ENCODE results near the gene SMIM21.
A peak's percentile ranks its signal among the peaks of the same experiment; 100 is the strongest.

The SMIM21 gene

DNA sequence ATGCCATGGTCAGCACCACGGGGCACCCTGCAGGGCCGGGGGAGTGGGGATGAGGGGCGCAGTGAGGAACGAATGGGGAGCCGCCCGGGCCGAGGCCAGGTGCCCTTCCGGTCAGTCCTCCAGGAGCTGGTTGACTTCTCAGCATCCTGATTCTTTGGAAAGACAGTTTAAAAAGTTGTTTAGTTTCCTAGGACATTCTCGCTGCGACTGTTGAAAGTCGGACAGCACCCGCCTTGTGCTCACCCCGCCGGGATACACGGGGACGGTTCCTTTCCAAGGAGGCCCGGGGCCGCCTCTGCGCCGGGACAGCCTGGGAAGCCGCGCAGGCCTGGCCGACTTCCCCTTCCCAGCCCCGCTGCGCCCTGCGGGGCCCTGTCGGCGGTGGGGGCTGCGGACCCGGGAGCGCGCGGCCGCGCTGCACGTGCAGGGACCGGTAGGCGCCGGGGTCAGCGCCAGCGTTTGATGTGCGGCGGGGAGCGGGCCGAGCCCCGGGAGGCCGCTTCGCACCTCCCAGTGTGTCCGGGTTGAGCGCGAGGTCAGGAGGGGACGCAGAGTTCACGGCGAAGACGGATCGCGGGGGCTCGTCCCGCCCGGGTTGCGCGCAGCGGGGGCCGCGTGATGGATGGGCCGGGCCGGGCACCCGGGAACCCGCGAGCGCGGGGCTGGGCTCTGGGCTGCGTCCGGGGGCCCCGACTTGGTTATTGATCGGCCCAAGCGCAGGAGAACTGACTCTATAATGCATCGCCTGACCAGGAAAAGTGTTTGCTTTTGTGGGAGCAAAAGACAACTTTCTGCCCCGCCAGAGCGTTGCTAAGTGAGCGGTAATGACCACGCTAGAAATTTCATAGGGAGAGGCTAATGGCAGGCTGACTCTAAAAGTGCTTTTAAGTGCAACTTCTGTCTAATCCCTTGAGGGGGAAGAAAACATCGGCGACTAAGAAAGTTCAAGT lies 28.0 kb upstream of the SMIM21 start:
- no peak overlapping the region for H3K9ac ChIP-seq (ENCODE audit: low read depth, low read length)
- peaks cover 37% of the 10 kb centered on the region for H3K27me3 ChIP-seq (ENCODE audit: control insufficient read depth, insufficient read depth, low read length)
- H3K36me3 ChIP-seq (ENCODE audit: control insufficient read depth, insufficient read depth, low read length): no peaks in the 10 kb centered on the region
- no peaks in the 10 kb centered on the region for H3K9me3 ChIP-seq (ENCODE audit: control insufficient read depth, insufficient read depth, low read length)
- no peaks in the 10 kb centered on the region for H3K4me1 ChIP-seq (ENCODE audit: control insufficient read depth, insufficient read depth, low read length)
- peak overlapping the region; percentile 47 for H3K4me3 ChIP-seq (ENCODE audit: low read depth, low read length)

DNA sequence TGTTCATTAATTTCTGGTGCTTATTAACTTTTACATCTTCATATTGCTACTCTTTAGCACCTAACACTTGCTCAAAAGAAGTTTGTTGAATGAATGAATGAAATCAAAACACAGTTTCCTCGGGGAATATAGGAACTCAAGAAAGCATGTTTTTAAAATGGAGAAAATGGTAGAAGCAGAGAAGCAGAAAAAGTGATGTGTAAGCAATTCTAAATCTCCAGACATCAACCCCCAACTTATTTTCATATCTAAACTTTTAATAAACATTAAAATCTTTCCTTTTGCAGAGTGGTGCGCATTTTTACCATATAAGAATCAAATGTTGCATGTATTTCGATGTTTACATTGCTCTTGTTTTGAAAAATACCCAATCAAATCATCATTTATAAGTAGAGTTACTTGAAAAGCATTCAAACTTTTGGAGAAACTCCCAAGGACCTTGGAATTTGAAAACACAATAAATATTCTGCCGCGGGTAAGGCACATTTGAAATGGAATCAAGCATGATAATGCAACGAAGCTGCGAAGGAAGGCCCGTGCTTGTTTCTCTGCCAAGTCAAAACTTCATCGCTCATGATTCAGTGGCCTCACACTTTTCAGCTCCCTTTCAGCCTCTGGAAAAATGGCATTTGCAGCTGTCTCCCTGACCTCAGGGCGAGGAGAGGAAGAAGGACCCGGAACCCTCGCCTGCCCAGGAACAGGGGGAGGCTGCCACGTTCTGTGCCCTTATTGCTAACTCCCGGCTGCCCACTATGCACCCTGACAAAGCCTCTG lies 26.7 kb upstream of the SMIM21 start:
- H3K9ac ChIP-seq (ENCODE audit: low read depth, low read length): no peak overlapping the region
- H3K4me1 ChIP-seq (ENCODE audit: control insufficient read depth, insufficient read depth, low read length): no peaks in the 10 kb centered on the region
- no peak overlapping the region for H3K4me3 ChIP-seq (ENCODE audit: low read depth, low read length)
- no peaks in the 10 kb centered on the region for H3K36me3 ChIP-seq (ENCODE audit: control insufficient read depth, insufficient read depth, low read length)
- H3K9me3 ChIP-seq (ENCODE audit: control insufficient read depth, insufficient read depth, low read length): no peaks in the 10 kb centered on the region
- peaks cover 37% of the 10 kb centered on the region for H3K27me3 ChIP-seq (ENCODE audit: control insufficient read depth, insufficient read depth, low read length)

DNA sequence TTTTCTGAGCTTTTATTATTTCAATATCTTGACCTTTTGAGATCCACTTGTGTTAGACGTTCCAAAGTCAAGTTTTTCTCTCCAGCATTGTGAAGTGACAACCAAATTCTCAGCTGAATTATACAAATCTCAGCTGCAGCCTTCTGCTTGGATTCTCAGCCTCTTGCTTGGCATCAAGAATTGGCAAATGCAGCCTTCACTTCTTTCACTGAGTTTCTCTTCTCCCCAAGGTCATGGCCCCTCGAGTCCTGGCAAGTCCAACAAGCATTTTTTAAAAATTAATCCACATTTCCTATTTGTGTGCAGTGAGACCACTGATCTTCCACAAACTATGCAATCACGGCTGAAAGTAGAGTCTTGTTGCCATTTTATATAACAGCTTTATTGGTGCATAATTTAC lies 23.4 kb upstream of the SMIM21 start:
- Histone ChIP-seq H3K9me3 (ENCODE audit: control insufficient read depth, insufficient read depth, low read length) (no peaks in the 10 kb centered on the region), H3K4me1 (ENCODE audit: control insufficient read depth, insufficient read depth, low read length) (no peaks in the 10 kb centered on the region), H3K36me3 (ENCODE audit: control insufficient read depth, insufficient read depth, low read length) (no peaks in the 10 kb centered on the region), H3K27me3 (ENCODE audit: control insufficient read depth, insufficient read depth, low read length) (peaks cover 20% of the 10 kb centered on the region), H3K4me3 (ENCODE audit: low read depth, low read length) (no peak overlapping the region), H3K9ac (ENCODE audit: low read depth, low read length) (no peak overlapping the region)

DNA sequence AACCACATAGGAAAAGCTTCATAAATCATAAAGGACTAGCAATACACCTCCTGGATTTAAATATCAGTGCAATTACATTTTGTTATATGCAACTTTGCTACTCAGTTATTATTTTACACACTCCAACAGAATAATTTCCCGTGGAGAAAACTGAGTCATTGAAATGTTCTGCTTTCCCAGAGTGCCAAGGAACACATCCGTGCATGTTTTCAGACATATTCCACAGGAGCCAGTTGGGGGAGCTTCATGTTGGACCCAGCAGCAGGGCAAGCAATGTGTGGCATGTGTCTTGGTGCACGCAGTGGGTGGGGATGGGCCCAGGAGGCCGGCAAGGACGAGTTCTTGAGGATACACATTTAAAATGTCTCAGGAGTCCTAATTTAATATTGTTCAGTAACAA lies 14.4 kb upstream of the SMIM21 start:
- no peaks in the 10 kb centered on the region for H3K27me3 ChIP-seq (ENCODE audit: control insufficient read depth, insufficient read depth, low read length)
- no peaks in the 10 kb centered on the region for H3K36me3 ChIP-seq (ENCODE audit: control insufficient read depth, insufficient read depth, low read length)
- no peaks in the 10 kb centered on the region for H3K9me3 ChIP-seq (ENCODE audit: control insufficient read depth, insufficient read depth, low read length)
- H3K9ac ChIP-seq (ENCODE audit: low read depth, low read length): no peak overlapping the region
- no peaks in the 10 kb centered on the region for H3K4me1 ChIP-seq (ENCODE audit: control insufficient read depth, insufficient read depth, low read length)
- no peak overlapping the region for H3K4me3 ChIP-seq (ENCODE audit: low read depth, low read length)

DNA sequence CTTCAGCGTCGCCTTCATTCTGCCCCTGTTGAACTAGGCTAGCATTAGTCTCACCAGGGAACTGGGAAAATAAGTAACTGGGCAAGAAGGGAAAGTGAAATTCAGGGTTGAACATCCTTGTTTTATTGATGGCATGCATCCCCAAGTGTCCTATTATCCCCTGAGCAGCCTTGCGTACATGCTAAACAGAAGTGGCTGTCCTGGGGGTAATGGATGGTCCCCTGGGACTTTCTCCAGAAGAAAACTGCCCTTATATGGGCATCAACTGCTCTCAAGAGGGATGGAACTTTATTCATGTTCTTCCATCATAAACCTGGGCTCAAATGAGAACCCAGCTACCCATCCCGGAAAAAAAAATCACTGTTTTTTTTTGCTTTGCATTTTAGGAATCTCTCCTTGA lies 11.8 kb upstream of the SMIM21 start:
- Histone ChIP-seq H3K27me3 (ENCODE audit: control insufficient read depth, insufficient read depth, low read length) (no peaks in the 10 kb centered on the region), H3K9me3 (ENCODE audit: control insufficient read depth, insufficient read depth, low read length) (no peaks in the 10 kb centered on the region), H3K4me1 (ENCODE audit: control insufficient read depth, insufficient read depth, low read length) (no peaks in the 10 kb centered on the region), H3K4me3 (ENCODE audit: low read depth, low read length) (no peak overlapping the region), H3K36me3 (ENCODE audit: control insufficient read depth, insufficient read depth, low read length) (no peaks in the 10 kb centered on the region), H3K9ac (ENCODE audit: low read depth, low read length) (no peak overlapping the region)

DNA sequence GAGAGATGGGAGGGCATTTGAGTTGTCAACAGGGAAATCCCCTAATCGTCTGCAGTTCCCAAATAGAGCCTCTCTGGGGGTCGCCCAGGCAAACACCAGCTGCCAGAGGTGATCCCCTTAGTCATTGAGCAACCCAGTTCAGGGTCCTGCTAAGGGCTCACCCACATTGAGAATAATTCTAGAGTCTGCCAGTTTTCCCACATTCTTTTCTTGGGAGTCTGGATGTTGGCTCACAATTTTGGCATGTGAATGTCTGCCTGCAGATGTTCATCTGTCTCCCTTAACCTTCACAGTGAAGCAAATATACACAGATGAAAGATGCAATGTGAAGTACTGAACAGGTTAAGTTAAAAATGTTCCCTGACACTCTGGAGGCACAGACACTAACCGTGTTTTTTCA lies 11.4 kb upstream of the SMIM21 start:
- Histone ChIP-seq H3K4me3 (ENCODE audit: low read depth, low read length) (no peak overlapping the region), H3K36me3 (ENCODE audit: control insufficient read depth, insufficient read depth, low read length) (no peaks in the 10 kb centered on the region), H3K9me3 (ENCODE audit: control insufficient read depth, insufficient read depth, low read length) (no peaks in the 10 kb centered on the region), H3K9ac (ENCODE audit: low read depth, low read length) (no peak overlapping the region), H3K4me1 (ENCODE audit: control insufficient read depth, insufficient read depth, low read length) (no peaks in the 10 kb centered on the region), H3K27me3 (ENCODE audit: control insufficient read depth, insufficient read depth, low read length) (no peaks in the 10 kb centered on the region)

DNA sequence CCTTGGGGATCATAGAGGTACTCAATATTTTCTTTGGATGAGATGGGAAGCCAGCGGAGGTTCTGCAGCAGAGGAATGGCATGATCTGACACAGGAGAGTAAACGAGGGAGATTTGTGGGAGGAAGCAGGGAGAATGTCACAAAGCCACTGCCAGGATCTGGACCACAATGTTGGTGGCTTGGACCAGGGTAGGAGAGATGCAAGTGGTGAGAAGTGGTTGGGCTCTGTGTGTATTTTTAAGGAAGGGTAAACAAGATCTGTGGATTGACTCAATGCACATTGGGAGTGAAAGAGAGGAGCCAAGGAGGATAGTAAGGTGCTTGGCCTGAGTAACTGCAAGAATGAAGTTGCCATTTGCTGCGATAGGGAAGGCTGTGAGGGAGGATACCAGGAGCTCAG lies 10.5 kb upstream of the SMIM21 start:
- no peaks in the 10 kb centered on the region for H3K4me1 ChIP-seq (ENCODE audit: control insufficient read depth, insufficient read depth, low read length)
- H3K9me3 ChIP-seq (ENCODE audit: control insufficient read depth, insufficient read depth, low read length): no peaks in the 10 kb centered on the region
- no peaks in the 10 kb centered on the region for H3K36me3 ChIP-seq (ENCODE audit: control insufficient read depth, insufficient read depth, low read length)
- no peak overlapping the region for H3K9ac ChIP-seq (ENCODE audit: low read depth, low read length)
- H3K27me3 ChIP-seq (ENCODE audit: control insufficient read depth, insufficient read depth, low read length): no peaks in the 10 kb centered on the region
- no peak overlapping the region for H3K4me3 ChIP-seq (ENCODE audit: low read depth, low read length)

DNA sequence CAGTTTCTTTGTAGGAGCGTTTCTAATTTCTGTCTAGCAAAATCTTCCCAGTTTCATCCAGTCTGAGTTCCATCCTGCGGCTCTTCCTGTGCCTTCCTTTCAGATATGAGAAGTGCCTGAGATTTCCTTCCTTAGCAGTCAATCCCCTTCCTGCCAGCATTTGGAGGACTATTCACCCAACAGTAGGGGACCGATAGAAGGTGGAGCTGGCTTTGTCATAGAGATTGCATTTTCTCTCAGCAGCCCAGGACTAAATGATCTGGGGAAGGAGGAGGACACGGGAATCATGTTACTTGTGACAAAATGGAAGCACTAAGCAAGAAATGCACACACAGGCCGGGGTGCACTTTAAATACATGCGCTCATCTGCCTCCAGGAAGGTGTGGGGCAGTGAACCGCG lies 5.6 kb upstream of the SMIM21 start:
- no peaks in the 10 kb centered on the region for H3K36me3 ChIP-seq (ENCODE audit: control insufficient read depth, insufficient read depth, low read length)
- H3K9me3 ChIP-seq (ENCODE audit: control insufficient read depth, insufficient read depth, low read length): no peaks in the 10 kb centered on the region
- no peak overlapping the region for H3K4me3 ChIP-seq (ENCODE audit: low read depth, low read length)
- no peak overlapping the region for H3K9ac ChIP-seq (ENCODE audit: low read depth, low read length)
- no peaks in the 10 kb centered on the region for H3K27me3 ChIP-seq (ENCODE audit: control insufficient read depth, insufficient read depth, low read length)
- no peaks in the 10 kb centered on the region for H3K4me1 ChIP-seq (ENCODE audit: control insufficient read depth, insufficient read depth, low read length)

DNA sequence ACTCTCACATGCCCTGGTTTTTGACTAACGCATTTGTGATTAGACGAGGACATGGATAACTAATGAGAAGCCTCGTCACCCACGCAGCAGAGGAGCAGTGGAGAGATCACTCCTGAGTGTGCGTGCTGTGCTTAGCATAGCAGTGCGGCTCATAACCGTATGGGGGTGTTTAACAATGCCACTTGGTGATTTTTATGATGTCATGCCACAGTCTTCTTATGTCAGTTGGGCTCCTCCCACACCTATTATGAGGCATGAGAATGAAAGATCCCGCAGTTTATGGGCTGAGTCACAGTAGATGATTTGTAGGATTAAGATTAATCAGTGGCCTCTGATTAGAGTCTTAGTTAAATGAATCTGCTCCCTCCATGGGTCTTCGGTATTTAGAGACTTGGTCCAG lies 2.5 kb upstream of the SMIM21 start:
- Histone ChIP-seq H3K4me3 (ENCODE audit: low read depth, low read length) (no peak overlapping the region), H3K27me3 (ENCODE audit: control insufficient read depth, insufficient read depth, low read length) (no peaks in the 10 kb centered on the region), H3K9me3 (ENCODE audit: control insufficient read depth, insufficient read depth, low read length) (no peaks in the 10 kb centered on the region), H3K4me1 (ENCODE audit: control insufficient read depth, insufficient read depth, low read length) (no peaks in the 10 kb centered on the region), H3K36me3 (ENCODE audit: control insufficient read depth, insufficient read depth, low read length) (no peaks in the 10 kb centered on the region), H3K9ac (ENCODE audit: low read depth, low read length) (no peak overlapping the region)

DNA sequence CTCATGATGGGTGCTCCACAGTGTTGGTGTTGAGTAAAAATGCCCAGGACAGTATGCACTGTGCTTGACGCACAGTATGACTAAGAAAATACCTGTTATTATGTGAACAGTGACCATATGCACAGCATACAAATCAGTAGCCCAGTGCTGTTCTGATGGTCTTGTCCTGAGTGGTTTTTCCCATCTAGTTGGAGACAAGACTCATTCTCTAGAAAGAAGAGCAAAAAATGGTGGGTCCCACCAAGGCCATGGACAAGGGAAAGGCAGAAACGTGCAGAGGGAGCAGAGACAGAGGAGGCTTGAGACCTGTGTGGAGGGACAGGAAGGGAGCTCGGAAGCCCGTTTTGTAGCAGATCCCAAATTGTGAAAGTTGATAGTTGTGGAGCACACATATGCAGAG lies 987 bp upstream of the SMIM21 start:
- no peaks in the 10 kb centered on the region for H3K36me3 ChIP-seq (ENCODE audit: control insufficient read depth, insufficient read depth, low read length)
- H3K4me1 ChIP-seq (ENCODE audit: control insufficient read depth, insufficient read depth, low read length): no peaks in the 10 kb centered on the region
- H3K27me3 ChIP-seq (ENCODE audit: control insufficient read depth, insufficient read depth, low read length): no peaks in the 10 kb centered on the region

DNA sequence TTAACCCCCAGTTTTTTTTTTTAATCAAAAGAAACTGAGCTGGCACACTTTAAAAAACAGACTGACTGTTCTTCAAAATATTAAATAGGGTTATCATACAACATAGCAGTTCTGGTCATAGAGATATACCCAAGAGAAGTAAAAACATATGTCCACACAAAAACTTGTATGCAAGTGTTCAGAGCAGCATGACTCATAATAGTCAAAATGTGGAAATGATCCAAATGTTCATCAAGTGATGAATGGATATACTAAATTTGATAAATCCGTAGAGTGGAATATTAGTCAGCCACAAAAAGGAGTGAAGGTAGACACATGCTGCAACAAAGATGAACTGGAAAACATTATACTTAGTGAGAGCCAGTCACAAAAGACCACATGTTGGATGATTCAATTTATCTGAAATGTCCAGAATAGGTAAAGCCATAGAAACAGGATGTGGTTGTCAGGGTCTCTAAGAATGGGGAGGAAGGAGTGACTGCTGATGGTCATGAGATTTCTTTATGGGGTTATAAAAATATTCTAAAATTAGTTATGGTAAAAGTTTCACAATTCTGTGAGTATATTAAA lies 5.1 kb downstream of the SMIM21 start:
- H3K4me1 ChIP-seq (ENCODE audit: control insufficient read depth, insufficient read depth, low read length): no peaks in the 10 kb centered on the region
- no peaks in the 10 kb centered on the region for H3K9me3 ChIP-seq (ENCODE audit: control insufficient read depth, insufficient read depth, low read length)
- no peaks in the 10 kb centered on the region for H3K36me3 ChIP-seq (ENCODE audit: control insufficient read depth, insufficient read depth, low read length)
- no peak overlapping the region for H3K4me3 ChIP-seq (ENCODE audit: low read depth, low read length)
- H3K9ac ChIP-seq (ENCODE audit: low read depth, low read length): no peak overlapping the region
- H3K27me3 ChIP-seq (ENCODE audit: control insufficient read depth, insufficient read depth, low read length): no peaks in the 10 kb centered on the region

More for the DNA sequence above, 987 bp upstream of the SMIM21 start:
- no peak overlapping the region for H3K9ac ChIP-seq (ENCODE audit: low read depth, low read length)
- no peaks in the 10 kb centered on the region for H3K9me3 ChIP-seq (ENCODE audit: control insufficient read depth, insufficient read depth, low read length)
- H3K4me3 ChIP-seq (ENCODE audit: low read depth, low read length): no peak overlapping the region

Data from iPS-15b (cell line).